Right hindlimb (tissue), 1 donor: ENCODE data around the gene TPM2.
"Not testable (repeated sequence)": the region's sequence is repeated elsewhere in the genome, so short reads cannot be mapped to it uniquely, and the experiment has no call there.

Source experiments
- DNase-seq: peaks from one replicate; pipeline ENCODE4 v3.0.0-alpha.2; 2018

TPM2 gene

GRCh38 chr9:35651956-35652828 lies 37.5 kb downstream of the TPM2 start:
- no peak for DNase-seq

- no peak for DNase-seq
Observed at GRCh38 chr9:35650341-35651158, 39.2 kb downstream of the TPM2 start, which contains the start of gene SIT1. TSS of gene SIT1 (minus strand) at chr9:35650931. CDS start at chr9:35650853, 78 bp downstream.

GRCh38 chr9:35649431-35650340 lies 40.0 kb downstream of the TPM2 start:
- no peak for DNase-seq

- peak; percentile 95 for DNase-seq
Observed at GRCh38 chr9:35646533-35647265, 43.0 kb downstream of the TPM2 start.

- DNase-seq, result peak; percentile 69
Observed at GRCh38 chr9:35646153-35646532, 43.6 kb downstream of the TPM2 start.

- DNase-seq, result not testable (repeated sequence)
Observed at GRCh38 chr9:35645736-35646135, 44.0 kb downstream of the TPM2 start.

GRCh38 chr9:35643046-35643445 lies 46.7 kb downstream of the TPM2 start:
- no peak for DNase-seq

GRCh38 chr9:35641478-35641877 lies 48.2 kb downstream of the TPM2 start:
- DNase-seq, result not testable (repeated sequence)

- not testable (repeated sequence) for DNase-seq
Observed at GRCh38 chr9:35640431-35640830, 49.3 kb downstream of the TPM2 start.

- no peak for DNase-seq
Observed at GRCh38 chr9:35639631-35640030, 50.1 kb downstream of the TPM2 start.

GRCh38 chr9:35639225-35639624 lies 50.5 kb downstream of the TPM2 start:
- not testable (repeated sequence) for DNase-seq

GRCh38 chr9:35638751-35639150 lies 51.0 kb downstream of the TPM2 start:
- not testable (repeated sequence) for DNase-seq

- not testable (repeated sequence) for DNase-seq
Observed at GRCh38 chr9:35637427-35637955, 52.2 kb downstream of the TPM2 start.

- DNase-seq, result not testable (repeated sequence)
Observed at GRCh38 chr9:35636877-35637246, 52.9 kb downstream of the TPM2 start.

GRCh38 chr9:35636135-35636876 lies 53.4 kb downstream of the TPM2 start:
- DNase-seq, result no peak

GRCh38 chr9:35635730-35636129 lies 54.0 kb downstream of the TPM2 start:
- no peak for DNase-seq
